Fibroblast of lung (primary cell): ENCODE results near the gene DNAJC17.

Experiments used
- CTCF ChIP-seq, 2 donors: IDR thresholded peaks in 1 of 2; conservative IDR thresholded peaks in 1 of 2; 1 replicate in 1 of 2; 2 replicates in 1 of 2; pipeline ENCODE4 v1.5.1; 2011 to 2012; ENCODE audit warnings: low read length in 2 of 2, control low read depth in 1 of 2, inconsistent platforms in 1 of 2, low read depth in 1 of 2, mild to moderate bottlenecking in 1 of 2
- EZH2 ChIP-seq: IDR thresholded peaks from 2 replicates; pipeline ENCODE4 v1.5.1; 2012; ENCODE audit warnings: low read length, control low read depth, mild to moderate bottlenecking; ENCODE audit errors: missing control alignments

DNA sequence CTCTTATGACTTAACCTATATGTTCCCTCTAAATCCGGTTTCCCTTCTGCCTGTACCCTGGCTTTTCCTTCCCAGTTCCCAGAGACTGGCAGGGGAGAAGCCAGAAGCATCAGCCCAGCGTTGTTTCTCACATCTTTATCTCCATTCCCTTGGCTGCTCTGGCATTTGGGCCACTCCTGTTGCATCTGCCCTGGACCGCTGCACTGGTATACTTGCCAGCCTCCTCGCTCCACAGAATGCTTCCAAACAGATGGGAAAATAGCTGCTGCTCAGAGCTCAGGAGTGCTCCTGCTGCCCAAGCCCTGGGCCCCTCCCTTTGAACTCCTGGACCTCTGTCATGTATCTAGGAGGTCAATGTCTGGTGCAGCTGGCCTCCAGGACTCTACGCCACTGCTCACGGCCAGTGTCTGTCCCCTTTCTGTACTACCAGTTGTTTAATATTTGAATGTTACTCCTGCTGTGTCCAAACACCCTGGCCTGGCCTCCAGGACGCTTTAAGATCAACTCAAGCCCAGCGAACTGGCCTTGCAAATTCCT is 43.4 kb upstream of the DNAJC17 start:
- TF ChIP-seq CTCF (conservative IDR thresholded peaks at IDR 0.05 in 1 of 2, IDR thresholded peaks at IDR 0.05 in 1 of 2; ENCODE audit: low read depth in 1 of 2, low read length in 2 of 2) (no peak), EZH2 (no peak)
